ENCODE results near the gene RPP38.

RPP38 gene

DNA sequence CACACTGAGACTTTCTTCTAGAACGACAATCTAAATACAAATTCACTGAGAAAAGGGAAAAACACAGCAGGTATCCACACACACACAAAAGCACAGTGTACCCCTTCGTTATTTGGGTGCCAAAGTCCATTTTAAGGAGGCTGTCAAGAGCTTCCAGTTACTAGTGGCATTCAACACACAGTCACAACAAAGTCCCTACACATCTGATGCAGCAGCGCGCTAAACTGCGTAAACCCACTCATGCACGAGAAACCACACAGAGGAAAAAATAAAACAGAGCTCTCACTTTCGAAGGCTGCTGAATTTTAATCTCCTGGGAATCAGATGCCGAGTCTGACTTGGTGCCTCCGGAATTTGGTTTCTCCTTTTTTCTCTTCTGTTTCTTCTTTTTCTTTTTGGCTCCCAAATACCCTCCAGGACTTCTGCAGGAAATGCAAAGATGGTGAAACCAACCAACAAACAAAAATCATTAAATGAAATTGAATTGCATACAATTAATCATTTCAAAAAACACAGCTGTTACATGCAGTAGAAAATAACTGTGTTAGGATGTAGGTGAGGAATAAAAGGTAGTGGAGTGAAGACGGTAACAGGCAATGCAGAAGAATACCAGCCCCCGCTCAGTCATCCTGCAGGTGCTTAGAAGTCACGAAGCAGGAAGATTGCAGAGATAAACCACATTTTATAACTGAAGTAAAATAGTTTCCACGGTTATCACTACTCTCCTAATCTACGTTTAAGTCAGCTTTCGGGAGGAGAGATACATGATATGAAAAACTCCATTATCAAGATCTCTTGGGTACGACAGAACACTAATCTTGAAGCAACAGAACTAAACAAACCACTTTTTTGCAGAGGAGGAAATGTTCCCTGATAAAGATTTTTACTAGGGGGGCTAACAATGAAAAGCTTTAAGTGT is 44.2 kb downstream of the RPP38 start:
- no peaks in the 10 kb centered on the region for H3K27me3 ChIP-seq (ENCODE audit: insufficient read depth, poor library complexity, severe bottlenecking)
- TF ChIP-seq, protein P1, sequence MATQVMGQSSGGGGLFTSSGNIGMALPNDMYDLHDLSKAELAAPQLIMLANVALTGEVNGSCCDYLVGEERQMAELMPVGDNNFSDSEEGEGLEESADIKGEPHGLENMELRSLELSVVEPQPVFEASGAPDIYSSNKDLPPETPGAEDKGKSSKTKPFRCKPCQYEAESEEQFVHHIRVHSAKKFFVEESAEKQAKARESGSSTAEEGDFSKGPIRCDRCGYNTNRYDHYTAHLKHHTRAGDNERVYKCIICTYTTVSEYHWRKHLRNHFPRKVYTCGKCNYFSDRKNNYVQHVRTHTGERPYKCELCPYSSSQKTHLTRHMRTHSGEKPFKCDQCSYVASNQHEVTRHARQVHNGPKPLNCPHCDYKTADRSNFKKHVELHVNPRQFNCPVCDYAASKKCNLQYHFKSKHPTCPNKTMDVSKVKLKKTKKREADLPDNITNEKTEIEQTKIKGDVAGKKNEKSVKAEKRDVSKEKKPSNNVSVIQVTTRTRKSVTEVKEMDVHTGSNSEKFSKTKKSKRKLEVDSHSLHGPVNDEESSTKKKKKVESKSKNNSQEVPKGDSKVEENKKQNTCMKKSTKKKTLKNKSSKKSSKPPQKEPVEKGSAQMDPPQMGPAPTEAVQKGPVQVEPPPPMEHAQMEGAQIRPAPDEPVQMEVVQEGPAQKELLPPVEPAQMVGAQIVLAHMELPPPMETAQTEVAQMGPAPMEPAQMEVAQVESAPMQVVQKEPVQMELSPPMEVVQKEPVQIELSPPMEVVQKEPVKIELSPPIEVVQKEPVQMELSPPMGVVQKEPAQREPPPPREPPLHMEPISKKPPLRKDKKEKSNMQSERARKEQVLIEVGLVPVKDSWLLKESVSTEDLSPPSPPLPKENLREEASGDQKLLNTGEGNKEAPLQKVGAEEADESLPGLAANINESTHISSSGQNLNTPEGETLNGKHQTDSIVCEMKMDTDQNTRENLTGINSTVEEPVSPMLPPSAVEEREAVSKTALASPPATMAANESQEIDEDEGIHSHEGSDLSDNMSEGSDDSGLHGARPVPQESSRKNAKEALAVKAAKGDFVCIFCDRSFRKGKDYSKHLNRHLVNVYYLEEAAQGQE (IDR thresholded peaks at IDR 0.05; ENCODE audit: insufficient replicate concordance, low read depth), result no peak
- TF ChIP-seq GABPA (IDR thresholded peaks at IDR 0.05; ENCODE audit: low read depth) (no peak), POLR2AphosphoS5 (IDR thresholded peaks at IDR 0.05; ENCODE audit: low read depth) (no peak), SPI1 (IDR thresholded peaks at IDR 0.05; ENCODE audit: borderline replicate concordance, low read depth) (no peak)
- TF ChIP-seq, protein P2, sequence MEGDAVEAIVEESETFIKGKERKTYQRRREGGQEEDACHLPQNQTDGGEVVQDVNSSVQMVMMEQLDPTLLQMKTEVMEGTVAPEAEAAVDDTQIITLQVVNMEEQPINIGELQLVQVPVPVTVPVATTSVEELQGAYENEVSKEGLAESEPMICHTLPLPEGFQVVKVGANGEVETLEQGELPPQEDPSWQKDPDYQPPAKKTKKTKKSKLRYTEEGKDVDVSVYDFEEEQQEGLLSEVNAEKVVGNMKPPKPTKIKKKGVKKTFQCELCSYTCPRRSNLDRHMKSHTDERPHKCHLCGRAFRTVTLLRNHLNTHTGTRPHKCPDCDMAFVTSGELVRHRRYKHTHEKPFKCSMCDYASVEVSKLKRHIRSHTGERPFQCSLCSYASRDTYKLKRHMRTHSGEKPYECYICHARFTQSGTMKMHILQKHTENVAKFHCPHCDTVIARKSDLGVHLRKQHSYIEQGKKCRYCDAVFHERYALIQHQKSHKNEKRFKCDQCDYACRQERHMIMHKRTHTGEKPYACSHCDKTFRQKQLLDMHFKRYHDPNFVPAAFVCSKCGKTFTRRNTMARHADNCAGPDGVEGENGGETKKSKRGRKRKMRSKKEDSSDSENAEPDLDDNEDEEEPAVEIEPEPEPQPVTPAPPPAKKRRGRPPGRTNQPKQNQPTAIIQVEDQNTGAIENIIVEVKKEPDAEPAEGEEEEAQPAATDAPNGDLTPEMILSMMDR (IDR thresholded peaks at IDR 0.05; ENCODE audit: insufficient read depth, low read length), result no peak
- H3K27ac ChIP-seq (replicated peaks), result no peak overlapping the region
- no peak overlapping the region for H3K4me3 ChIP-seq (replicated peaks; ENCODE audit: insufficient read depth, low read length)
- no peak for DNase-seq (ENCODE audit: low read depth in 1 of 2, low spot score in 1 of 2)

DNA sequence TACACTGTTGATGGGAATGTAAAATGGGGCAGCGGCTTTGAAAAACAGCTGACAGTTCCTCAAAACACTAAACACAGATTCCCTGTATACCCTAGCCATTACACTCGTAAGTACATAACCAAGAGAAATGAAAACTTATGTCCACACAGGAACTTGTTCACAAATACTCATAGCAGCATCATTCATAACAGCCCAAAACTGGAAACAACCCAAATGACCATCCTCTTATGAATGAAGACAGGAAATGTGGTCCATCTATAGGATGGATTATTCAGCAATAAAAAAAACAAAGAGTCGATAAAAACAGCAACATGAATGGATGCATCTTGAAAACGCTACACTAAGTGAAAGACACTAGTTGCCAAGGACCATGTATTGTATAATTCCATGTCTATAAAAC is 47.6 kb downstream of the RPP38 start:
- Histone ChIP-seq H3K27me3 (ENCODE audit: insufficient read depth, poor library complexity, severe bottlenecking) (no peaks in the 10 kb centered on the region), H3K27ac (replicated peaks) (no peak overlapping the region), H3K4me3 (replicated peaks; ENCODE audit: insufficient read depth, low read length) (no peak overlapping the region)
- no peak for TF ChIP-seq GABPA (IDR thresholded peaks at IDR 0.05; ENCODE audit: low read depth)
- TF ChIP-seq POLR2AphosphoS5 (IDR thresholded peaks at IDR 0.05; ENCODE audit: low read depth), result no peak
- TF ChIP-seq, protein P1 (IDR thresholded peaks at IDR 0.05; ENCODE audit: insufficient replicate concordance, low read depth), result no peak
- TF ChIP-seq, protein P2 (IDR thresholded peaks at IDR 0.05; ENCODE audit: insufficient read depth, low read length), result no peak
- no peak for TF ChIP-seq SPI1 (IDR thresholded peaks at IDR 0.05; ENCODE audit: borderline replicate concordance, low read depth)
- no peak for DNase-seq (ENCODE audit: low read depth in 1 of 2, low spot score in 1 of 2)

GRCh38 chr10:15146366-15146765 is 49.2 kb downstream of the RPP38 start:
- Histone ChIP-seq H3K27ac (replicated peaks) (no peak overlapping the region), H3K27me3 (ENCODE audit: insufficient read depth, poor library complexity, severe bottlenecking) (no peaks in the 10 kb centered on the region), H3K4me3 (replicated peaks; ENCODE audit: insufficient read depth, low read length) (no peak overlapping the region)
- no peak for DNase-seq (ENCODE audit: low read depth in 1 of 2, low spot score in 1 of 2)
- no peak for TF ChIP-seq GABPA (IDR thresholded peaks at IDR 0.05; ENCODE audit: low read depth)
- TF ChIP-seq, protein P1 (IDR thresholded peaks at IDR 0.05; ENCODE audit: insufficient replicate concordance, low read depth), result no peak
- no peak for TF ChIP-seq SPI1 (IDR thresholded peaks at IDR 0.05; ENCODE audit: borderline replicate concordance, low read depth)
- TF ChIP-seq, protein P2 (IDR thresholded peaks at IDR 0.05; ENCODE audit: insufficient read depth, low read length), result no peak
- no peak for TF ChIP-seq POLR2AphosphoS5 (IDR thresholded peaks at IDR 0.05; ENCODE audit: low read depth)
